Endodermal cell (in vitro differentiated cells): ENCODE results near the gene GPR42. TPM values are rescaled to one million over a fixed set of nuclear protein-coding genes. Genes with fewer than 3 reads are reported as not detected.

Source experiments
- DNase-seq: peaks from one replicate; pipeline ENCODE4 v3.0.0-alpha.2; 2017
- H3K27ac ChIP-seq: 2 replicates; pipeline ENCODE4 v1.5.1; 2013; ENCODE audit warnings: mild to moderate bottlenecking, low read depth, low read length, moderate library complexity
- H3K27me3 ChIP-seq: 2 replicates; pipeline ENCODE4 v1.6.1; 2013; ENCODE audit warnings: mild to moderate bottlenecking, low read length, moderate library complexity; ENCODE audit not compliant: insufficient read depth, control insufficient read depth, poor library complexity, severe bottlenecking
- H3K36me3 ChIP-seq: 2 replicates; pipeline ENCODE4 v1.7.0; 2013; ENCODE audit warnings: mild to moderate bottlenecking, low read length, moderate library complexity; ENCODE audit not compliant: control insufficient read depth, insufficient read depth
- H3K4me1 ChIP-seq: one replicate; pipeline ENCODE4 v1.7.0; 2013; ENCODE audit warnings: low read length; ENCODE audit not compliant: control insufficient read depth, insufficient read depth
- H3K4me3 ChIP-seq: 2 replicates; pipeline ENCODE4 v1.5.1; 2013; ENCODE audit warnings: mild to moderate bottlenecking, low read length, moderate library complexity
- H3K9ac ChIP-seq: 2 replicates; pipeline ENCODE4 v1.6.1; 2013; ENCODE audit warnings: mild to moderate bottlenecking, low read length, moderate library complexity; ENCODE audit not compliant: poor library complexity, severe bottlenecking; ENCODE audit errors: extremely low read depth
- H3K9me3 ChIP-seq: 2 replicates; pipeline ENCODE4 v1.6.1; 2013; ENCODE audit warnings: mild to moderate bottlenecking, low read length, moderate library complexity; ENCODE audit not compliant: control insufficient read depth
- H3K27ac Mint-ChIP-seq: 2 replicates; pipeline ENCODE4 v1.8.0; 2020; ENCODE audit warnings: mixed read lengths
- H3K27me3 Mint-ChIP-seq: 2 replicates; pipeline ENCODE4 v1.8.0; 2021; ENCODE audit warnings: mild to moderate bottlenecking, mixed read lengths; ENCODE audit not compliant: insufficient read depth
- H3K36me3 Mint-ChIP-seq: 2 replicates; pipeline ENCODE4 v1.8.0; 2020; ENCODE audit warnings: low read depth, mixed read lengths
- H3K4me1 Mint-ChIP-seq: 2 replicates; pipeline ENCODE4 v1.8.0; 2020; ENCODE audit warnings: mixed read lengths
- H3K4me3 Mint-ChIP-seq: 2 replicates; pipeline ENCODE4 v1.8.0; 2020; ENCODE audit warnings: mild to moderate bottlenecking, moderate library complexity, mixed read lengths
- H3K9me3 Mint-ChIP-seq: 2 replicates; pipeline ENCODE4 v1.8.0; 2020; ENCODE audit warnings: mild to moderate bottlenecking, mixed read lengths
- WGBS, 2 experiments: methylation state at CpG; one replicate each; pipeline versions ENCODE4 v1.1.5 to v1.1.7; 2013; ENCODE audit warnings: missing lambda C conversion rate in 2 of 2, mixed read lengths in 1 of 2; ENCODE audit not compliant: insufficient coverage in 1 of 2, insufficient read length in 1 of 2; 5-methylcytosine and 5-hydroxymethylcytosine counted together
- total RNA-seq, 2 donors: library from RNA; stranded (reverse); fragmentation: NEBNext Ultra II Directional in 1 of 2; extraction: Animal tissue kit (Norgen Biotek cat#: 25700) in 1 of 2; gene quantifications; 2 replicates in 1 of 2; 3 replicates in 1 of 2; pipeline ENCODE4 v1.2.1, GENCODE V29; 2021
- TF ChIP-seq, protein P1 (sequence below): fragments of 200-600 bp; sonication (generic); conservative IDR thresholded peaks from 2 replicates; pipeline ENCODE4 v1.5.0; 2021; ENCODE audit warnings: antibody characterized with exemption, mild to moderate bottlenecking

Gene GPR42
- total RNA-seq, 2 donors from 2014 or later: not detected

DNA sequence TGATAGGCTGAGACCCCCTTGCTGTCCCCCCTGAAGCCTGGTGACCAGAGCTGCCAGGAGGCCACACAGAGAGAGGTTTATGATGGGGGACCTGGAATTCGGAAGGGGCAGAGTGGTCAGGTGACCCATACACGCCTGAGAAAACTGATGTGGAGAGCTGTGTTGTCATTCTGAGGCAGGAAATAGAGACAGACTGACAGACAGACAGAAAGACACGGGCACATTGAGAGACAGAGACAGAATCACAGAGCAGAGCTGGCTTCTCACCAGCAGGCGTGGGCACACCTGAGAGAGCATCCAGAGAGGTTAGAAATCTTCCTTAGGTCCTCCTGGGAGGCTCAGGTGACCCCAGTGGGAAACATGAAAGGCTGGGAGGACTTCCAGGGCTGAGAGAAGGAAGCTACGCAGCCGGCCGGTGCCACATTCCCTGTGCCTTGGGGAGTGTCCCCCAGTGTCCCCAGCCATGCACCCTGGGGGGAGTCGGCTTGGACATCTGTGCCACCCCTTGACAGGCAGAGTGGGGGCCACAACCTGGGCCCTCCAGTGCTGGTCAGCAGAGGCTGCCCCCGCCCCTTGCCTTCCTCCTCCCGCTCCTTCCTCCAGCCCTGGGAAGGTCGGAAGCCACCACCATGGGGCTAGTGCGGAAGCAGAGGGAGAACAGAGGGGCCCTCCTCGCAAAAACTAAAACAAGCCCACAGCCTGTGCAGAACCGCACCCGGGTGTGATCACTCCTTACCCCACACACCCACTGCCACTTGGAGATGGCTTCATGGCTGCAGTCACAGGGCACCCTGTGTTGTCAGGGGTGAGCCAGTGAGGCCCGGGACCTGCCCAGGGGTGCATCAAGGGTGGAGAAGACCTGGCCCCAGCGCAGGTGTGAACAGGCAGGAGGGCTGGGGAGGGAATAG is 21.0 kb upstream of the GPR42 start:
- TF ChIP-seq, protein P1, sequence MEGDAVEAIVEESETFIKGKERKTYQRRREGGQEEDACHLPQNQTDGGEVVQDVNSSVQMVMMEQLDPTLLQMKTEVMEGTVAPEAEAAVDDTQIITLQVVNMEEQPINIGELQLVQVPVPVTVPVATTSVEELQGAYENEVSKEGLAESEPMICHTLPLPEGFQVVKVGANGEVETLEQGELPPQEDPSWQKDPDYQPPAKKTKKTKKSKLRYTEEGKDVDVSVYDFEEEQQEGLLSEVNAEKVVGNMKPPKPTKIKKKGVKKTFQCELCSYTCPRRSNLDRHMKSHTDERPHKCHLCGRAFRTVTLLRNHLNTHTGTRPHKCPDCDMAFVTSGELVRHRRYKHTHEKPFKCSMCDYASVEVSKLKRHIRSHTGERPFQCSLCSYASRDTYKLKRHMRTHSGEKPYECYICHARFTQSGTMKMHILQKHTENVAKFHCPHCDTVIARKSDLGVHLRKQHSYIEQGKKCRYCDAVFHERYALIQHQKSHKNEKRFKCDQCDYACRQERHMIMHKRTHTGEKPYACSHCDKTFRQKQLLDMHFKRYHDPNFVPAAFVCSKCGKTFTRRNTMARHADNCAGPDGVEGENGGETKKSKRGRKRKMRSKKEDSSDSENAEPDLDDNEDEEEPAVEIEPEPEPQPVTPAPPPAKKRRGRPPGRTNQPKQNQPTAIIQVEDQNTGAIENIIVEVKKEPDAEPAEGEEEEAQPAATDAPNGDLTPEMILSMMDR: no peak
- H3K27me3 ChIP-seq: no peaks in the 10 kb centered on the region
- DNase-seq: peak; percentile 33
- no peak overlapping the region for H3K27ac Mint-ChIP-seq
- 90 to 95% methylated on average over 9 to 17 of the region's 17 CpGs for WGBS, 2 experiments
- no peaks in the 10 kb centered on the region for H3K36me3 ChIP-seq
- peaks cover 8% of the 10 kb centered on the region for H3K27me3 Mint-ChIP-seq
- H3K9me3 ChIP-seq: no peaks in the 10 kb centered on the region
- H3K9ac ChIP-seq: no peak overlapping the region
- no peak overlapping the region for H3K27ac ChIP-seq
- H3K9me3 Mint-ChIP-seq: no peaks in the 10 kb centered on the region
- H3K36me3 Mint-ChIP-seq: no peaks in the 10 kb centered on the region
- no peaks in the 10 kb centered on the region for H3K4me1 ChIP-seq
- H3K4me3 Mint-ChIP-seq: no peak overlapping the region
- H3K4me3 ChIP-seq: no peak overlapping the region
- peaks cover 8% of the 10 kb centered on the region for H3K4me1 Mint-ChIP-seq

GRCh38 chr19:35350591-35350990 is 20.3 kb upstream of the GPR42 start:
- Histone ChIP-seq H3K4me3 (no peak overlapping the region), H3K27me3 (no peaks in the 10 kb centered on the region), H3K9ac (no peak overlapping the region), H3K9me3 (no peaks in the 10 kb centered on the region), H3K27ac (no peak overlapping the region), H3K36me3 (no peaks in the 10 kb centered on the region), H3K4me1 (no peaks in the 10 kb centered on the region)
- DNase-seq: peak; percentile 38
- peaks cover 8% of the 10 kb centered on the region for H3K27me3 Mint-ChIP-seq
- no peak overlapping the region for H3K4me3 Mint-ChIP-seq
- no peak overlapping the region for H3K27ac Mint-ChIP-seq
- TF ChIP-seq, protein P1: no peak
- H3K4me1 Mint-ChIP-seq: peaks cover 8% of the 10 kb centered on the region
- H3K9me3 Mint-ChIP-seq: no peaks in the 10 kb centered on the region
- WGBS, 2 experiments: 83 to 99% methylated on average over 2 to 7 of the region's 7 CpGs
- H3K36me3 Mint-ChIP-seq: no peaks in the 10 kb centered on the region

DNA sequence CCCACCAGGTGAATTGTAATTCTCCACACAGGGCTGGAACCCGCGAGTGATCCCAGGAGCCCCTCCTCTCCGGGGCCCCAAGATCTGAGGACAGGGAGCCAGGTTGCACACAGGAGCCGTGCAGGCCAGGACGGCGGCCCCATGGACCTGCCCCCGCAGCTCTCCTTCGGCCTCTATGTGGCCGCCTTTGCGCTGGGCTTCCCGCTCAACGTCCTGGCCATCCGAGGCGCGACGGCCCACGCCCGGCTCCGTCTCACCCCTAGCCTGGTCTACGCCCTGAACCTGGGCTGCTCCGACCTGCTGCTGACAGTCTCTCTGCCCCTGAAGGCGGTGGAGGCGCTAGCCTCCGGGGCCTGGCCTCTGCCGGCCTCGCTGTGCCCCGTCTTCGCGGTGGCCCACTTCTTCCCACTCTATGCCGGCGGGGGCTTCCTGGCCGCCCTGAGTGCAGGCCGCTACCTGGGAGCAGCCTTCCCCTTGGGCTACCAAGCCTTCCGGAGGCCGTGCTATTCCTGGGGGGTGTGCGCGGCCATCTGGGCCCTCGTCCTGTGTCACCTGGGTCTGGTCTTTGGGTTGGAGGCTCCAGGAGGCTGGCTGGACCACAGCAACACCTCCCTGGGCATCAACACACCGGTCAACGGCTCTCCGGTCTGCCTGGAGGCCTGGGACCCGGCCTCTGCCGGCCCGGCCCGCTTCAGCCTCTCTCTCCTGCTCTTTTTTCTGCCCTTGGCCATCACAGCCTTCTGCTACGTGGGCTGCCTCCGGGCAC is 19.3 kb upstream of the GPR42 start:
- Mint-ChIP-seq H3K4me3 (no peak overlapping the region), H3K27me3 (peaks cover 4% of the 10 kb centered on the region), H3K36me3 (no peaks in the 10 kb centered on the region), H3K27ac (no peak overlapping the region), H3K9me3 (no peaks in the 10 kb centered on the region), H3K4me1 (peaks cover 12% of the 10 kb centered on the region)
- Histone ChIP-seq H3K36me3 (no peaks in the 10 kb centered on the region), H3K4me3 (no peak overlapping the region), H3K9me3 (no peaks in the 10 kb centered on the region), H3K9ac (no peak overlapping the region), H3K4me1 (no peaks in the 10 kb centered on the region), H3K27me3 (no peaks in the 10 kb centered on the region), H3K27ac (no peak overlapping the region)
- WGBS, 2 experiments: 94 to 96% methylated on average over 26 to 47 of the region's 47 CpGs
- DNase-seq: peak; percentile 43
- TF ChIP-seq, protein P1: no peak
